Dermis lymphatic vessel endothelial cell (primary cell): ENCODE results near the gene PSMD10. TPM values are rescaled to one million over a fixed set of nuclear protein-coding genes. Genes with fewer than 3 reads are reported as not detected.

Source experiments
- total RNA-seq: library from RNA; depleted of rRNA; stranded (reverse); fragments of >200 nt; gene quantifications from 2 replicates; pipeline ENCODE4 v1.2.1, GENCODE V29; 2014

PSMD10 gene, protein sequence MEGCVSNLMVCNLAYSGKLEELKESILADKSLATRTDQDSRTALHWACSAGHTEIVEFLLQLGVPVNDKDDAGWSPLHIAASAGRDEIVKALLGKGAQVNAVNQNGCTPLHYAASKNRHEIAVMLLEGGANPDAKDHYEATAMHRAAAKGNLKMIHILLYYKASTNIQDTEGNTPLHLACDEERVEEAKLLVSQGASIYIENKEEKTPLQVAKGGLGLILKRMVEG
- 46.8 and 66.8 TPM in 2 replicates for total RNA-seq

DNA sequence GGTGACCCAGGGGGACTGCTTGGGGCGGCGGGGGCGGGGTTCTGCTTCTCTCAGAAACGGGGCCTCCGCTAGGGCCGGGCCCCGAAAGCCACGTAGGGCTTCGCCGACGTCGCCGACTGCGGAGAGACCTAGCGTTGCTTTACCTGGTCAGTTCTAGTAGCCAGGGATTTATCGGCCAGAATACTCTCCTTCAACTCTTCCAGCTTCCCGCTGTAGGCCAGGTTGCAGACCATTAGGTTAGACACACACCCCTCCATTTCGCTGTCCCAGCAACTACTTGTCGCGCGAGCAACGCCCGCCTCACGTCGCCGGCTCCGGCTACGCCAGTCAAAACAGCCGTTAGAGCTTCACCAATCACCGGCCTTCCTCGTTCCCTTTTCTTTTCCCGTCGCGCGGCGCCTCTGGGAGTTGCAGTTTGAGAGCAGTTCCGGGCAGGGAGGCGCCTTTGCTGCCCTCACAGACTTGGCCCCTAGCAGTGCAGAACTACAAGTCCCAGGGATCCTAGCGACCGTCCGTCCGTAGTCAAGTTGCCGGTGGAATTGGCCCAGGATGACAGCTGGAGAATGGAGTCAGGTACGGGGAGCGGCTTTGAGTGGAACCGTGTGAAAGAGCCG, at the start of gene PSMD10, which contains the start of gene ATG4A:
PSMD10 (minus strand) TSS at position 279 of the 614 bp plus-strand sequence; CDS start at position 257, 22 bp downstream.
ATG4A (plus strand) TSS at position 515 of the 614 bp plus-strand sequence; CDS start at position 564, 49 bp downstream.

GRCh38 chrX:108044554-108045256, 46.6 kb downstream of the PSMD10 start, which contains the start of gene VSIG1:
Gene VSIG1, plus strand, starts transcription at chrX:108045065. Its CDS starts 66 bp downstream, at chrX:108045131.

Other genes with a start within 250 kb of the PSMD10 start
- not detected in 2 replicates for gene TEX13B, start 109.2 kb downstream of the PSMD10 start, total RNA-seq
- gene VSIG1, start 46.5 kb downstream of the PSMD10 start, total RNA-seq: 0.09 and 0.33 TPM in 2 replicates
- 9.4 and 9.5 TPM in 2 replicates for gene ATG4A, start 236 bp upstream of the PSMD10 start, total RNA-seq